GM23338 (cell line): Measurements from ENCODE around the gene WDR37. TPM values are rescaled to one million over a fixed set of nuclear protein-coding genes. Genes with fewer than 3 reads are reported as not detected.

Experiments used
- ATAC-seq: fragments of 200-7000 bp; cut with Tn5 transposase; 3 replicates; pipeline ENCODE4 v1.9.1; 2020
- DNase-seq: peaks from one replicate; pipeline ENCODE4 v3.0.0-alpha.2; 2015; ENCODE audit warnings: low spot score
- H2AFZ ChIP-seq: fragments of 200-600 bp; sonication (generic); 2 replicates; pipeline ENCODE4 v1.8.0; 2016; ENCODE audit warnings: antibody characterized with exemption, mild to moderate bottlenecking, moderate library complexity
- H3F3A ChIP-seq: fragments of 200-600 bp; sonication (generic); replicated peaks from 2 replicates; pipeline ENCODE4 v1.8.0; 2017; ENCODE audit warnings: antibody characterized with exemption, mixed run types, low read depth
- H3K27ac ChIP-seq: fragments of 200-600 bp; sonication (generic); 2 replicates; pipeline ENCODE4 v1.6.1; 2016; ENCODE audit warnings: low read depth
- H3K27me3 ChIP-seq: fragments of 200-600 bp; sonication (generic); 2 replicates; pipeline ENCODE4 v1.8.0; 2016; ENCODE audit warnings: mild to moderate bottlenecking, mixed run types, moderate library complexity; ENCODE audit not compliant: insufficient read depth
- H3K36me3 ChIP-seq: fragments of 200-600 bp; sonication (generic); 2 replicates; pipeline ENCODE4 v1.8.0; 2016; ENCODE audit warnings: mild to moderate bottlenecking; ENCODE audit not compliant: insufficient read depth
- H3K4me1 ChIP-seq: fragments of 200-600 bp; sonication (generic); 2 replicates; pipeline ENCODE4 v1.8.0; 2016; ENCODE audit warnings: mild to moderate bottlenecking, moderate library complexity; ENCODE audit not compliant: insufficient read depth
- H3K4me2 ChIP-seq: fragments of 200-600 bp; sonication (generic); 2 replicates; pipeline ENCODE4 v1.7.1; 2017; ENCODE audit warnings: mixed run types
- H3K4me3 ChIP-seq: fragments of 200-600 bp; sonication (generic); 2 replicates; pipeline ENCODE4 v1.6.1; 2016; ENCODE audit warnings: mixed run types
- H3K79me2 ChIP-seq: fragments of 200-600 bp; sonication (generic); replicated peaks from 2 replicates; pipeline ENCODE4 v1.8.0; 2017; ENCODE audit warnings: mild to moderate bottlenecking; ENCODE audit not compliant: insufficient read depth
- H3K9me2 ChIP-seq: fragments of 200-600 bp; sonication (generic); 2 replicates; pipeline ENCODE4 v1.8.0; 2017; ENCODE audit not compliant: insufficient read depth
- H4K20me1 ChIP-seq: fragments of 200-600 bp; sonication (generic); replicated peaks from 2 replicates; pipeline ENCODE4 v1.8.0; 2017; ENCODE audit warnings: mild to moderate bottlenecking; ENCODE audit not compliant: insufficient read depth
- H3K27ac Mint-ChIP-seq: 2 replicates; pipeline ENCODE4 v1.8.0; 2020; ENCODE audit warnings: inconsistent platforms, mild to moderate bottlenecking, moderate library complexity, mixed read lengths
- H3K27me3 Mint-ChIP-seq: 3 replicates; pipeline ENCODE4 v1.8.0; 2022; ENCODE audit warnings: low read depth, mild to moderate bottlenecking, moderate library complexity, mixed read lengths, inconsistent platforms; ENCODE audit not compliant: insufficient read depth, poor library complexity
- H3K36me3 Mint-ChIP-seq: 3 replicates; pipeline ENCODE4 v1.8.0; 2021; ENCODE audit warnings: low read depth, mild to moderate bottlenecking, inconsistent platforms, moderate library complexity, mixed read lengths
- H3K4me1 Mint-ChIP-seq: 3 replicates; pipeline ENCODE4 v1.8.0; 2020; ENCODE audit warnings: mild to moderate bottlenecking, inconsistent platforms, mixed read lengths
- H3K4me3 Mint-ChIP-seq: 3 replicates; pipeline ENCODE4 v1.8.0; 2021; ENCODE audit warnings: moderate library complexity, mild to moderate bottlenecking, inconsistent platforms, mixed read lengths
- H3K9me3 Mint-ChIP-seq: 3 replicates; pipeline ENCODE4 v1.8.0; 2020; ENCODE audit warnings: moderate library complexity, mild to moderate bottlenecking, inconsistent platforms, mixed read lengths
- CREB1 ChIP-seq: fragments of 250-450 bp; sonication (Bioruptor Pico); IDR thresholded peaks from 2 replicates; pipeline ENCODE4 v1.5.0; 2020; ENCODE audit warnings: low read depth, mild to moderate bottlenecking, moderate library complexity
- CTCF ChIP-seq, 2 experiments: fragments of 200-600 bp in 1 of 2; sonication (generic) in 1 of 2; conservative IDR thresholded peaks; 2 replicates each; pipeline versions ENCODE4 v1.5.1 to v1.6.1; 2016 to 2017; ENCODE audit warnings: antibody characterized with exemption in 2 of 2, low read depth in 2 of 2, mild to moderate bottlenecking in 2 of 2, moderate library complexity in 1 of 2
- ETS1 ChIP-seq: IDR thresholded peaks from 2 replicates; pipeline ENCODE4 v1.6.1; 2016; ENCODE audit warnings: antibody characterized with exemption
- EZH2phosphoT487 ChIP-seq: fragments of 200-600 bp; sonication (generic); IDR thresholded peaks from one replicate; pipeline ENCODE4 v1.8.1; 2018; ENCODE audit warnings: antibody characterized with exemption; ENCODE audit not compliant: unreplicated experiment
- JUNB ChIP-seq: IDR thresholded peaks from one replicate; pipeline ENCODE4 v1.6.1; 2016; ENCODE audit warnings: antibody characterized with exemption; ENCODE audit not compliant: unreplicated experiment
- NANOG ChIP-seq: IDR thresholded peaks from 2 replicates; pipeline ENCODE4 v1.6.1; 2016; ENCODE audit warnings: antibody characterized with exemption, borderline replicate concordance
- POLR2AphosphoS5 ChIP-seq: IDR thresholded peaks from 2 replicates; pipeline ENCODE4 v1.6.1; 2016; ENCODE audit warnings: antibody characterized with exemption, low read depth
- REST ChIP-seq: IDR thresholded peaks from one replicate; pipeline ENCODE4 v1.6.1; 2018; ENCODE audit warnings: antibody characterized with exemption; ENCODE audit not compliant: unreplicated experiment
- STAT1 ChIP-seq: IDR thresholded peaks from one replicate; pipeline ENCODE4 v1.6.1; 2016; ENCODE audit warnings: antibody characterized with exemption; ENCODE audit not compliant: unreplicated experiment
- ZNF114 ChIP-seq: fragments of 250-450 bp; sonication (Bioruptor Pico); IDR thresholded peaks from 2 replicates; pipeline ENCODE4 v1.5.0; 2020; ENCODE audit warnings: mild to moderate bottlenecking, moderate library complexity
- ZNF331 ChIP-seq: fragments of 250-450 bp; sonication (Bioruptor Pico); IDR thresholded peaks from 2 replicates; pipeline ENCODE4 v1.5.0; 2020; ENCODE audit warnings: low read depth, mild to moderate bottlenecking, moderate library complexity
- polyA plus RNA-seq: library from polyadenylated mRNA; unstranded; fragments of >200 nt; fragmentation: Nextera tagmentation; extraction: Ambion mirVana; gene quantifications from 2 replicates; pipeline ENCODE4 v1.2.1, GENCODE V29; 2016
- total RNA-seq: library from RNA; depleted of rRNA; stranded (reverse); fragments of >200 nt; shearing (Covaris generic); gene quantifications from 2 replicates; pipeline ENCODE4 v1.2.3, GENCODE V29; 2014

The WDR37 gene
- total and polyA plus RNA-seq, 2 experiments from 2014 or later = 6.0 to 10.2 TPM

GRCh38 chr10:1054684-1055083, 1.5 kb upstream of the WDR37 start (continued):
- TF ChIP-seq REST = no peak
- no peak for TF ChIP-seq ETS1
- TF ChIP-seq CTCF (conservative IDR thresholded peaks at IDR 0.05; ENCODE audit: low read depth in 2 of 2) = no peak
- TF ChIP-seq STAT1 = no peak
- no peak for TF ChIP-seq ZNF331
- no peak for TF ChIP-seq EZH2phosphoT487
- no peak for TF ChIP-seq CREB1 (CRISPR knock-in tag)
- TF ChIP-seq ZNF114 (CRISPR knock-in tag) = no peak
- no peak for TF ChIP-seq NANOG
- TF ChIP-seq POLR2AphosphoS5 = no peak
- TF ChIP-seq JUNB = no peak

- H3K4me1 Mint-ChIP-seq = peaks cover 21% of the 10 kb centered on the region
- Histone ChIP-seq H3K9me2 (no peaks in the 10 kb centered on the region), H3F3A (peaks cover 7% of the 10 kb centered on the region; the same call in 1 of the 2 replicates), H3K79me2 (peaks cover 90% of the 10 kb centered on the region), H2AFZ (no peak overlapping the region), H3K36me3 (no peaks in the 10 kb centered on the region), H3K4me3 (peak overlapping the region; percentile 70), H4K20me1 (peaks cover 24% of the 10 kb centered on the region), H3K27me3 (no peaks in the 10 kb centered on the region), H3K27ac (peak overlapping the region; percentile 94), H3K4me2 (peak overlapping the region; percentile 91), H3K4me1 (peaks cover 11% of the 10 kb centered on the region)
- DNase-seq (peak; percentile 43), ATAC-seq (peak; percentile 40)
- H3K9me3 Mint-ChIP-seq = no peaks in the 10 kb centered on the region
- peak overlapping the region; percentile 98 for H3K4me3 Mint-ChIP-seq
- H3K27ac Mint-ChIP-seq = peak overlapping the region; percentile 90
- H3K27me3 Mint-ChIP-seq = peaks cover 4% of the 10 kb centered on the region
- peaks cover 22% of the 10 kb centered on the region; the same call in 2 of the 3 replicates for H3K36me3 Mint-ChIP-seq
- no peak for TF ChIP-seq ETS1
- TF ChIP-seq CREB1 (CRISPR knock-in tag) = no peak
- TF ChIP-seq ZNF331 = no peak
These were observed 997 bp downstream of the WDR37 start for GRCh38 chr10:1057106-1057657.
